ENCODE measurements around the gene CNTROB. TPM values are rescaled to one million over a fixed set of nuclear protein-coding genes. Genes with fewer than 3 reads are reported as not detected.

Gene CNTROB
- total and polyA plus RNA-seq, 2 donors (not counting 1 experiment from before 2014, with no cell fraction given): 23.1 to 34.8 TPM

GRCh38 chr17:7912927-7913524 is 19.0 kb upstream of the CNTROB start:
- no peak overlapping the region for H3K4me3 ChIP-seq (ENCODE audit: control extremely low read depth in 1 of 5, extremely low read depth in 1 of 5, insufficient read depth in 1 of 5, low read depth in 2 of 5, low read length in 4 of 5)
- H3K27ac ChIP-seq (ENCODE audit: low read length in 2 of 2): no peak overlapping the region
- ChIA-PET CTCF (interaction anchor here (0.6 to 16.7 kb wide), 27 partner anchors 12 to 1100 kb away, joined by 3 to 284 read pairs (median 3); partner anchors contain the start of genes ALOX15B, CNTROB, NAA38 and SLC25A35), POLR2A (interaction anchor here (0.6 to 1.9 kb wide), 5 partner anchors 51 to 306 kb away, joined by 3 to 13 read pairs (median 5); no protein-coding TSS in a partner anchor)
- no peak overlapping the region for H3K4me2 ChIP-seq (replicated peaks; ENCODE audit: low read depth, low read length, poor library complexity, severe bottlenecking)
- no peak overlapping the region for H2AFZ ChIP-seq (ENCODE audit: insufficient read depth, low read depth, low read length, poor library complexity, severe bottlenecking)
- peaks cover 16 to 20% of the 10 kb centered on the region in 2 donors for H3K4me1 ChIP-seq (ENCODE audit: control insufficient read depth in 2 of 2, insufficient read depth in 2 of 2, low read length in 2 of 2)
- H3K27me3 Mint-ChIP-seq: no peaks in the 10 kb centered on the region
- peaks cover 24% of the 10 kb centered on the region for H3K4me1 Mint-ChIP-seq
- no peak overlapping the region for H3K27ac Mint-ChIP-seq
- TF ChIP-seq CTCF (IDR thresholded peaks at IDR 0.05) (peak; percentile 84), EZH2 (IDR thresholded peaks at IDR 0.05; ENCODE audit: borderline replicate concordance, insufficient read depth, low read depth, low read length, poor library complexity, severe bottlenecking) (no peak)
- H3K4me3 Mint-ChIP-seq: peak overlapping the region; percentile 37
- no CpG with 5 or more reads among the region's 3 CpGs for whole genome bisulfite sequencing (ENCODE audit: insufficient coverage)
- no peaks in the 10 kb centered on the region for H3K9me3 ChIP-seq (ENCODE audit: control extremely low read depth in 1 of 3, control insufficient read depth in 2 of 3, insufficient read depth in 1 of 3, low read length in 2 of 3)
- DNase-seq: peak; percentile 83
- H3K36me3 ChIP-seq (replicated peaks in 1 of 2; ENCODE audit: control extremely low read depth in 1 of 2, control insufficient read depth in 1 of 2, extremely low read depth in 1 of 2, insufficient read depth in 2 of 2, low read length in 1 of 2): peaks cover 7 to 28% of the 10 kb centered on the region in 2 experiments
- peak; percentile 28 for ATAC-seq (ENCODE audit: low read depth)
- no peaks in the 10 kb centered on the region for H3K79me2 ChIP-seq (ENCODE audit: control insufficient read depth, insufficient read depth, low read length)
- no peaks in the 10 kb centered on the region for H3K27me3 ChIP-seq (replicated peaks in 1 of 4; ENCODE audit: control extremely low read depth in 1 of 4, control insufficient read depth in 3 of 4, insufficient read depth in 4 of 4, low read length in 3 of 4)
- intact Hi-C loops (cut with micrococcal nuclease): loop anchor here (1.0 kb wide), 2 partner anchors 77 to 144 kb away; no protein-coding TSS in a partner anchor
- H3K9me3 Mint-ChIP-seq (ENCODE audit: insufficient read depth): no peaks in the 10 kb centered on the region
- H3K9ac ChIP-seq (ENCODE audit: low read length): no peak overlapping the region
- H4K20me1 ChIP-seq (ENCODE audit: control insufficient read depth, insufficient read depth, low read length, poor library complexity, severe bottlenecking): no peaks in the 10 kb centered on the region

GRCh38 chr17:7915179-7915610 is 16.8 kb upstream of the CNTROB start:
- DNase-seq (no peak), ATAC-seq (ENCODE audit: low read depth) (no peak)
- Histone ChIP-seq H3K27me3 (replicated peaks in 1 of 4; ENCODE audit: control extremely low read depth in 1 of 4, control insufficient read depth in 3 of 4, insufficient read depth in 4 of 4, low read length in 3 of 4) (no peaks in the 10 kb centered on the region), H3K9ac (ENCODE audit: low read length) (peak overlapping the region; percentile 84), H3K4me3 (ENCODE audit: control extremely low read depth in 1 of 5, extremely low read depth in 1 of 5, insufficient read depth in 1 of 5, low read depth in 2 of 5, low read length in 4 of 5) (peak overlapping the region; percentile 9 to 81 (median 76)), H3K36me3 (replicated peaks in 1 of 2; ENCODE audit: control extremely low read depth in 1 of 2, control insufficient read depth in 1 of 2, extremely low read depth in 1 of 2, insufficient read depth in 2 of 2, low read length in 1 of 2) (peaks cover 2 to 15% of the 10 kb centered on the region in 2 experiments), H3K27ac (ENCODE audit: low read length in 2 of 2) (peak overlapping the region; percentile 69 to 75), H3K4me2 (replicated peaks; ENCODE audit: low read depth, low read length, poor library complexity, severe bottlenecking) (peak overlapping the region; percentile 94), H2AFZ (ENCODE audit: insufficient read depth, low read depth, low read length, poor library complexity, severe bottlenecking) (peak overlapping the region; percentile 98), H3K9me3 (ENCODE audit: control extremely low read depth in 1 of 3, control insufficient read depth in 2 of 3, insufficient read depth in 1 of 3, low read length in 2 of 3) (no peaks in the 10 kb centered on the region), H4K20me1 (ENCODE audit: control insufficient read depth, insufficient read depth, low read length, poor library complexity, severe bottlenecking) (no peaks in the 10 kb centered on the region), H3K4me1 (ENCODE audit: control insufficient read depth in 2 of 2, insufficient read depth in 2 of 2, low read length in 2 of 2) (peaks cover 16 to 20% of the 10 kb centered on the region in 2 donors), H3K79me2 (ENCODE audit: control insufficient read depth, insufficient read depth, low read length) (no peaks in the 10 kb centered on the region)
- intact Hi-C loops (cut with micrococcal nuclease): loop anchor here (1.0 to 5.0 kb wide), 3 partner anchors 17 to 58 kb away; partner anchors contain the start of genes CNTROB, CYB5D1, NAA38 and TMEM88
- peak overlapping the region; percentile 93 for H3K4me3 Mint-ChIP-seq
- ChIA-PET CTCF (interaction anchor here (0.6 to 16.7 kb wide), 19 partner anchors 16 to 380 kb away, joined by 3 to 284 read pairs (median 4); partner anchors contain the start of genes CNTROB, KCNAB3, SLC25A35 and TRAPPC1), POLR2A (interaction anchor here (1.0 to 2.0 kb wide), 6 partner anchors 17 to 333 kb away, joined by 3 to 21 read pairs (median 4); partner anchors contain the start of genes BORCS6, CNTROB, CTC1 and NAA38)
- peaks cover 24% of the 10 kb centered on the region for H3K4me1 Mint-ChIP-seq
- no peaks in the 10 kb centered on the region for H3K9me3 Mint-ChIP-seq (ENCODE audit: insufficient read depth)
- no peaks in the 10 kb centered on the region for H3K27me3 Mint-ChIP-seq
- H3K27ac Mint-ChIP-seq: peak overlapping the region; percentile 93
- TF ChIP-seq CTCF (IDR thresholded peaks at IDR 0.05) (no peak), EZH2 (IDR thresholded peaks at IDR 0.05; ENCODE audit: borderline replicate concordance, insufficient read depth, low read depth, low read length, poor library complexity, severe bottlenecking) (no peak)
- WGBS (ENCODE audit: insufficient coverage): 2% methylated on average over 13 of the region's 15 CpGs
